GM12878 (cell line): ENCODE measurements around the gene MSX2. TPM values are rescaled to one million over a fixed set of nuclear protein-coding genes. Genes with fewer than 3 reads are reported as not detected.

ENCODE experiments used
- ATAC-seq: fragments of 200-7000 bp; cut with Tn5 transposase; 3 replicates; pipeline ENCODE4 v1.9.1; 2020; ENCODE audit warnings: mild to moderate bottlenecking, moderate library complexity
- BruUV-seq: library from RNA; stranded (reverse); fragments of 400-500 nt; replicated peaks from 2 replicates; lab custom pipeline; 2021; lab: Mats Ljungman, UMichigan
- CTCF ChIA-PET: fragments of 300-600 bp; sonication (Branson Sonifier 250); formaldehyde crosslinking; extraction: SDS; loops from one replicate; lab custom pipeline; 2021; ENCODE audit warnings: inconsistent platforms; lab: Yijun Ruan, JAX
- POLR2A ChIA-PET: fragments of 350-600 bp; formaldehyde crosslinking; extraction: SDS; loops from one replicate; lab custom pipeline; 2021; ENCODE audit warnings: inconsistent platforms; lab: Charles Lee
- RAD21 ChIA-PET: fragments of 300-600 bp; sonication (Branson Sonifier 250); formaldehyde crosslinking; loops from one replicate; lab custom pipeline; 2023; ENCODE audit warnings: antibody characterized with exemption; ENCODE audit not compliant: unreplicated experiment; lab: Charles Lee
- SMC1A ChIA-PET: fragments of 300-600 bp; sonication (Branson Sonifier 250); formaldehyde crosslinking; loops from one replicate; lab custom pipeline; 2023; ENCODE audit not compliant: unreplicated experiment, uncharacterized antibody; lab: Charles Lee
- DNase-seq: peaks from one replicate; pipeline ENCODE4 v3.0.0-alpha.2; 2011; ENCODE audit warnings: low read depth, low spot score
- FAIRE-seq: peaks from 3 replicates; lab custom pipeline; 2011; peaks lifted over from hg19 to GRCh38; lab: Jason Lieb, UNC
- H2AFZ ChIP-seq: 2 replicates; pipeline ENCODE4 v1.6.0; 2011; ENCODE audit warnings: low read depth, low read length, control low read depth; ENCODE audit not compliant: control insufficient read depth
- H3K27ac ChIP-seq: 2 replicates; pipeline ENCODE4 v1.5.1; 2011; ENCODE audit warnings: control low read depth; ENCODE audit not compliant: control insufficient read depth, insufficient read depth
- H3K27me3 ChIP-seq, 2 experiments: replicated peaks in 1 of 2; 2 replicates each; pipeline versions ENCODE4 v1.6.0 to v1.6.1; 2011; ENCODE audit warnings: low read length in 1 of 2; ENCODE audit not compliant: control insufficient read depth in 2 of 2, insufficient read depth in 2 of 2
- H3K36me3 ChIP-seq, 2 experiments: 2 replicates each; pipeline ENCODE4 v1.5.1; 2011; ENCODE audit warnings: low read length in 1 of 2; ENCODE audit not compliant: control insufficient read depth in 2 of 2, insufficient read depth in 2 of 2
- H3K4me1 ChIP-seq: 2 replicates; pipeline ENCODE4 v1.6.1; 2011; ENCODE audit warnings: mild to moderate bottlenecking, low read length, moderate library complexity, mixed read lengths; ENCODE audit not compliant: control insufficient read depth, insufficient read depth
- H3K4me2 ChIP-seq: 2 replicates; pipeline ENCODE4 v1.6.0; 2011; ENCODE audit warnings: control low read depth; ENCODE audit not compliant: control insufficient read depth, insufficient read depth
- H3K4me3 ChIP-seq: fragments of 200-600 bp; sonication (generic); 2 replicates; pipeline ENCODE4 v1.5.1; 2016
- H3K79me2 ChIP-seq: 2 replicates; pipeline ENCODE4 v1.6.0; 2011; ENCODE audit warnings: low read length; ENCODE audit not compliant: control insufficient read depth, insufficient read depth
- H3K9ac ChIP-seq: 2 replicates; pipeline ENCODE4 v1.8.0; 2011; ENCODE audit warnings: low read length, control low read depth, mixed read lengths; ENCODE audit not compliant: control insufficient read depth, insufficient read depth
- H3K9me3 ChIP-seq: replicated peaks from 3 replicates; pipeline ENCODE4 v1.5.1; 2011; ENCODE audit warnings: mild to moderate bottlenecking, low read length; ENCODE audit not compliant: control insufficient read depth, insufficient read depth
- H4K20me1 ChIP-seq: 2 replicates; pipeline ENCODE4 v1.6.0; 2011; ENCODE audit not compliant: control insufficient read depth, insufficient read depth
- BACH1 ChIP-seq: fragments of 450-650 bp; IDR thresholded peaks from 2 replicates; pipeline ENCODE4 v1.6.1; 2017; ENCODE audit warnings: mild to moderate bottlenecking, borderline replicate concordance
- NFXL1 ChIP-seq: fragments of 450-650 bp; IDR thresholded peaks from 2 replicates; pipeline ENCODE4 v1.6.1; 2017; ENCODE audit warnings: antibody characterized with exemption, mild to moderate bottlenecking, borderline replicate concordance
- RUNX3 ChIP-seq: IDR thresholded peaks from 2 replicates; pipeline ENCODE4 v1.6.1; 2012; ENCODE audit warnings: low read length, inconsistent platforms
- SP1 ChIP-seq: IDR thresholded peaks from one replicate; pipeline ENCODE4 v1.6.1; 2011; ENCODE audit warnings: low read depth, low read length
- SUPT20H ChIP-seq: IDR thresholded peaks from 2 replicates; pipeline ENCODE4 v1.6.1; 2011; ENCODE audit warnings: low read depth, mild to moderate bottlenecking, low read length, moderate library complexity, borderline replicate concordance; ENCODE audit not compliant: control insufficient read depth
- TARDBP ChIP-seq: IDR thresholded peaks from 2 replicates; pipeline ENCODE4 v1.6.1; 2016; ENCODE audit warnings: borderline replicate concordance
- WGBS: methylation state at CpG from one replicate; pipeline ENCODE4 v1.1.6; 2016; ENCODE audit warnings: low lambda C conversion rate; ENCODE audit not compliant: insufficient replicate concordance, insufficient coverage; ENCODE audit errors: missing lambda C conversion rate; 5-methylcytosine and 5-hydroxymethylcytosine counted together
- in situ Hi-C: fragments of 300-500 bp; cut with MboI; formaldehyde crosslinking; loops from 9 replicates; pipeline ENCODE4 v1.14.3; 2018; ENCODE audit warnings: mixed read lengths
- intact Hi-C: fragments of 100-400 bp; cut with micrococcal nuclease; formaldehyde crosslinking; loops from one replicate; pipeline ENCODE4 v1.14.2; 2022; ENCODE audit not compliant: unreplicated experiment
- polyA plus RNA-seq, 11 experiments: library from polyadenylated mRNA; depleted of rRNA in 4 of 11; unstranded in 6 of 11; stranded (reverse) in 5 of 11; fragments of >200 nt; fragmentation: Nextera tagmentation in 4 of 11; fragmentation: Illumina TruSeq in 1 of 11; extraction: Ambion mirVana in 4 of 11; extraction: Trizol in 1 of 11; gene quantifications; 1 replicate in 1 of 11; 2 replicates in 10 of 11; pipeline versions ENCODE4 v1.2.1 to v1.2.3, GENCODE V29; 2011 to 2016; ENCODE audit warnings: inconsistent platforms in 2 of 11, missing spikeins in 2 of 11, low read depth in 1 of 11
- total RNA-seq, 4 experiments: library from RNA; depleted of rRNA in 3 of 4; stranded (reverse); fragments of >200 nt in 3 of 4; fragmentation: Illumina TruSeq in 1 of 4; extraction: Trizol in 1 of 4; gene quantifications; 2 replicates each; pipeline versions ENCODE4 v1.2.1 to v1.2.3, GENCODE V29; 2013 to 2021
- TF ChIP-seq, protein P1 (sequence below): fragments of 150-350 bp; IDR thresholded peaks from 2 replicates; pipeline ENCODE4 v1.6.1; 2014; ENCODE audit warnings: mild to moderate bottlenecking, low read depth, low read length
- TF ChIP-seq, protein P2 (sequence below): fragments of 450-650 bp; IDR thresholded peaks from 2 replicates; pipeline ENCODE4 v1.6.1; 2017; ENCODE audit warnings: low read depth, mild to moderate bottlenecking, moderate library complexity

Gene MSX2
- total and polyA plus RNA-seq, 10 of the 15 experiments (the other 5 are each of a cell fraction or from before 2014, with no cell fraction given) = not detected

DNA sequence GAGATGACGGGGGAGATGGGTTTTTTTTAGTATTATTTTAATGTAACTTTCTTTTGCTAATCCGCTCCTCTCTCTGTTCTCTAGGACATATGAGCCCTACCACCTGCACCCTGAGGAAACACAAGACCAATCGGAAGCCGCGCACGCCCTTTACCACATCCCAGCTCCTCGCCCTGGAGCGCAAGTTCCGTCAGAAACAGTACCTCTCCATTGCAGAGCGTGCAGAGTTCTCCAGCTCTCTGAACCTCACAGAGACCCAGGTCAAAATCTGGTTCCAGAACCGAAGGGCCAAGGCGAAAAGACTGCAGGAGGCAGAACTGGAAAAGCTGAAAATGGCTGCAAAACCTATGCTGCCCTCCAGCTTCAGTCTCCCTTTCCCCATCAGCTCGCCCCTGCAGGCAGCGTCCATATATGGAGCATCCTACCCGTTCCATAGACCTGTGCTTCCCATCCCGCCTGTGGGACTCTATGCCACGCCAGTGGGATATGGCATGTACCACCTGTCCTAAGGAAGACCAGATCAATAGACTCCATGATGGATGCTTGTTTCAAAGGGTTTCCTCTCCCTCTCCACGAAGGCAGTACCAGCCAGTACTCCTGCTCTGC, 4.8 kb downstream of the MSX2 start:
- intact Hi-C loops = no loop called here
- Histone ChIP-seq H4K20me1 (no peaks in the 10 kb centered on the region), H2AFZ (no peak overlapping the region), H3K4me3 (no peak overlapping the region), H3K9me3 (no peaks in the 10 kb centered on the region; the same call in 2 of the 3 replicates)
- TF ChIP-seq, protein P1, sequence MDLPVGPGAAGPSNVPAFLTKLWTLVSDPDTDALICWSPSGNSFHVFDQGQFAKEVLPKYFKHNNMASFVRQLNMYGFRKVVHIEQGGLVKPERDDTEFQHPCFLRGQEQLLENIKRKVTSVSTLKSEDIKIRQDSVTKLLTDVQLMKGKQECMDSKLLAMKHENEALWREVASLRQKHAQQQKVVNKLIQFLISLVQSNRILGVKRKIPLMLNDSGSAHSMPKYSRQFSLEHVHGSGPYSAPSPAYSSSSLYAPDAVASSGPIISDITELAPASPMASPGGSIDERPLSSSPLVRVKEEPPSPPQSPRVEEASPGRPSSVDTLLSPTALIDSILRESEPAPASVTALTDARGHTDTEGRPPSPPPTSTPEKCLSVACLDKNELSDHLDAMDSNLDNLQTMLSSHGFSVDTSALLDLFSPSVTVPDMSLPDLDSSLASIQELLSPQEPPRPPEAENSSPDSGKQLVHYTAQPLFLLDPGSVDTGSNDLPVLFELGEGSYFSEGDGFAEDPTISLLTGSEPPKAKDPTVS = no peak
- TF ChIP-seq BACH1 = no peak
- TF ChIP-seq, all 136 proteins: peak for 0
- SMC1A ChIA-PET = no interaction called here
- ATAC-seq (no peak), FAIRE-seq (no peak), DNase-seq (no peak)
- peaks cover 7 to 14% of the 10 kb centered on the region in 2 experiments for H3K27me3 ChIP-seq
- H3K4me1 ChIP-seq = no peaks in the 10 kb centered on the region
- CTCF ChIA-PET = no interaction called here
- WGBS = 36% methylated on average over 18 of the region's 18 CpGs
- in situ Hi-C loops = no loop called here
- no peak overlapping the region for H3K9ac ChIP-seq
- H3K79me2 ChIP-seq = no peaks in the 10 kb centered on the region
- POLR2A ChIA-PET = no interaction called here
- RAD21 ChIA-PET = no interaction called here
- no TSS peak for BruUV-seq
- H3K27ac ChIP-seq = no peak overlapping the region
- H3K36me3 ChIP-seq = no peaks in the 10 kb centered on the region
- H3K4me2 ChIP-seq = no peak overlapping the region

DNA sequence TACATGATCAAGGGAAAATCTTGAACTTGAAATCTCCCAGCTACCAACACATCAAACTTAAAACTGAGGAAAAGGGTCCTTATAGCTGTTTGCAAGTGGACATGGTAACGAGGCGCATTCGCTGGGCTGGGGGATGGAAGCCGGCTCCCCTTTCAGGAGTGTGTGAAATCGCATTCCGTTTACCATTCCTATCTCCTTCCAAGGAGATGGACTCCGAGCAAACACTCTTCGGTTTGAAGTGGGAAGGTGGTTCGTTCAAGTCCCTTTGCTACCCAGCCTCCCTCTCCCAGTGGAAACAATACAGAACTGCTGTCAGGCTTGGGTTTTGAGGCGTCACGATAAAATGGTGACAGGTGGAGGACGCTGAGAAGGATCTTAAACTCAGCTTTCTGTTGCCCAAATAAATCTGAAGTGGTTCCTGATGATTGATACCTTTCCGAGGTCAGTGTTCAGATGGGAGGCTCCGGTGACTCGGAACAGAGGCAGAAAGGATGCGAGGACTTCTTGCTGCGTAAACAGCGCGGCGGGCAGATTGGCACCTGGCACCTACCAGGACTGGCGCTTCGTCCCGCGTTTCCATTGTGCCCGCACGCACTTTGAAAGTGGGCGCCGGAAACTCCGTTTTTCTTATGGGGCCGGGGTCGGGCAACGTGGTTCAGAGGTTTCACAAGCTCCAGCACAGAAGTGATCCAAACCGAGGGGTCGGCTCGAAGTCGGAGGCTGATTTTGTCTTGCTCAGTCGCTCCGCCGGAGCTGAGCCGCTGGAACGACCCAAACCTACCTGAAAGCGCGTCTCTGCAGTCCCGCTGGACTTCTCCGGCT, 7.0 kb downstream of the MSX2 start:
- no TSS peak for BruUV-seq
- no peaks in the 10 kb centered on the region for H3K9me3 ChIP-seq
- ChIA-PET RAD21 (no interaction called here), POLR2A (no interaction called here), SMC1A (no interaction called here), CTCF (no interaction called here)
- H3K27ac ChIP-seq = no peak overlapping the region
- FAIRE-seq (no peak), ATAC-seq (no peak), DNase-seq (no peak)
- in situ Hi-C loops (no loop called here), intact Hi-C loops (no loop called here)
- no peak overlapping the region for H3K4me2 ChIP-seq
- no peak overlapping the region for H2AFZ ChIP-seq
- WGBS = 48% methylated on average over 45 of the region's 45 CpGs
- H3K9ac ChIP-seq = no peak overlapping the region
- H3K36me3 ChIP-seq = no peaks in the 10 kb centered on the region
- no peaks in the 10 kb centered on the region for H3K79me2 ChIP-seq
- H3K4me1 ChIP-seq = no peaks in the 10 kb centered on the region
- H3K27me3 ChIP-seq = peaks cover 14 to 19% of the 10 kb centered on the region in 2 experiments
- H3K4me3 ChIP-seq = no peak overlapping the region
- H4K20me1 ChIP-seq = no peaks in the 10 kb centered on the region
- TF ChIP-seq SUPT20H (no peak), RUNX3 (no peak), SP1 (no peak), TARDBP (no peak), NFXL1 (no peak)
- TF ChIP-seq, protein P2, sequence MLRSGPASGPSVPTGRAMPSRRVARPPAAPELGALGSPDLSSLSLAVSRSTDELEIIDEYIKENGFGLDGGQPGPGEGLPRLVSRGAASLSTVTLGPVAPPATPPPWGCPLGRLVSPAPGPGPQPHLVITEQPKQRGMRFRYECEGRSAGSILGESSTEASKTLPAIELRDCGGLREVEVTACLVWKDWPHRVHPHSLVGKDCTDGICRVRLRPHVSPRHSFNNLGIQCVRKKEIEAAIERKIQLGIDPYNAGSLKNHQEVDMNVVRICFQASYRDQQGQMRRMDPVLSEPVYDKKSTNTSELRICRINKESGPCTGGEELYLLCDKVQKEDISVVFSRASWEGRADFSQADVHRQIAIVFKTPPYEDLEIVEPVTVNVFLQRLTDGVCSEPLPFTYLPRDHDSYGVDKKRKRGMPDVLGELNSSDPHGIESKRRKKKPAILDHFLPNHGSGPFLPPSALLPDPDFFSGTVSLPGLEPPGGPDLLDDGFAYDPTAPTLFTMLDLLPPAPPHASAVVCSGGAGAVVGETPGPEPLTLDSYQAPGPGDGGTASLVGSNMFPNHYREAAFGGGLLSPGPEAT = no peak
